Breast epithelium (tissue), 3 donors: ENCODE data around the gene ELP1.

Experiments
- CTCF ChIP-seq, 3 donors: fragments of 450-650 bp; IDR thresholded peaks; one replicate each; pipeline ENCODE4 v1.5.1; 2016 to 2017; ENCODE audit warnings: antibody characterized with exemption in 3 of 3, mild to moderate bottlenecking in 3 of 3, moderate library complexity in 3 of 3
- POLR2A ChIP-seq: fragments of 450-650 bp; IDR thresholded peaks from one replicate; pipeline ENCODE4 v1.6.1; 2016; ENCODE audit warnings: antibody characterized with exemption, mild to moderate bottlenecking, moderate library complexity

DNA sequence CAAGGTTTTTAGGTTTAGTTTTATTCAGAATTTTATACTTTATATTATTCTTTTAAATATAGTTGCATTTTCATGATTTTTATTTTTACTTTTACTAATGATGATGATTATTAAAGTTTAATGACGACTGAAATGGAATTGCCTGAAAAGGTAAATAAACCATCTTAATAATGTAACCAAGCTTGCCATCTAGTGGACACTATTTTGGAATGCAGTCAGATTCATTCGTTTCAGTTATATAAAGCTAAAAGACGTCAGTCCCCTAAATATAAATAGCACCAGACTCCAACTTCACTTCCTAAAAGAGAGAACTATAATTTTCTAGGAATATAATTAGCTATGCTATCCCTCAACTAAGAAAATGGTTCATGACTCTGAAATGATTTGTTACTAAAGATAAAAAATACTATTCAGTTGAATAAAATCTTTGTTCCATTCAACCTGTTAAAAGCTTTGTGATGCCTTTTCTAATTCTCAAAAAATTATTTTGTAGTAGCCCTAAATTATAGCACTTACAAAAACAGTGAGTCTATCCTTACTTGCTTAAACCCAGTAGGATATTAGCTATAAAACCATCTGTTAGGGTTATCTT, 20.2 kb upstream of the ELP1 start:
- TF ChIP-seq CTCF (IDR thresholded peaks at IDR 0.05) (peak; percentile 53 to 65 (median 54)), POLR2A (no peak)
